ELF-1 (cell line): Measurements from ENCODE around the gene EP400.

Experiments
- DNase-seq: peaks from one replicate; pipeline ENCODE4 v3.0.0-alpha.2; 2016; ENCODE audit warnings: low read depth, low spot score

EP400 gene

DNA sequence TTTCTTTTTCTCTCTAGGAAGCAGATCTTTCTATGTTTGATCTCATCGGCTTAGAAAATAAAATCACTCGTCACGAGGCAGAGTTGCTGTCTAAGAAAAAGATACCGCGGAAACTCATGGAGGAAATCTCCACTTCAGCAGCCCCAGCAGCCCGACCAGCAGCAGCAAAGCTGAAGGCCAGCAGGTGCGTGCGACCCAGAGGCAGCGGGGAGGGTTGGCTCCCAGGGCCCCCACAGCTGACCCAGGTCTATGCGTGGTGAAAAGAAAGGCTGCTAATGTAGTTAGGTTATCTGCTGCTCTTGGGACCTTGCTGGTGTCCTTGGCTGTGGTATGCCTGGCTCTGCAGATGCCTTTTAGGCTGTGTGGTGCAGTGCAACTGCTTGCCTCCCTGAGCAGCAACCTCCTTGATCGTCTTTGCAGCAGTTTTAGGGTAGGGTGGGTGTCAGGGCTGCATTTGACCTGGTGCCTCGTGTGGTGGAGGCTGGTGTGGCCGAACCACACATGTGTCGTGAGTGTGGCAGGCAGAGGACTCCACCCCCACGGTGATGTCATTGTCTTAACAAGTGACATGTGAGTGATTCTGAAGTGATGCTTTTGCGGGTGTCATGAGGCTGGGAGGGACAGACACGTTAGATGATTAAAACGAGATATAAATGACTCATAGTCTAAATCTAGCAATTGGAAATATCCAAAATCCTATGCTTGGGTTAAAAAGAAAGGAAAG lies 68.6 kb downstream of the EP400 start:
- DNase-seq = no peak

- DNase-seq = no peak
These were observed 70.1 kb downstream of the EP400 start for GRCh38 chr12:132019891-132020290.

DNA sequence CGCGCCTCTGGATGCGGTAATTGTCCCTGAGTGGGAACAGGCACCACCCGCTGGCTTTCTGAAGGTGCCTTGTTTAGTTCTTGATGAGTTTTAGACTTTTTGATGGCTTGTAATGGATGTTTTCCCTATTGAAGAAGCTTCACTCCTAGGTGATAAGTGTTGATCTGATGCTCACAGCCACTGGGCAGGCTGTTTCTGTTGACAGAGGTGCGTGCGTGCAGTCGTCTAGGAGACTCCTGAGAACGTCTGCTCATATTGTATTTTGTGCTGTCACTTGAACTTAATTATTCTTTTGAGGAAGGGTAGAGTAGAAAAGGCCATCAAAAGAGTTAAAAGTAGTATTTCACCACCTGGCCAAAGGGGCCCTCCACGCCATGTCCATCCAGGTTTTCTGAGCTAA lies 70.5 kb downstream of the EP400 start:
- DNase-seq = no peak

GRCh38 chr12:132021031-132021871 lies 71.5 kb downstream of the EP400 start:
- DNase-seq = no peak

GRCh38 chr12:132021965-132022364 lies 72.2 kb downstream of the EP400 start:
- DNase-seq = no peak

GRCh38 chr12:132023658-132024057 lies 73.9 kb downstream of the EP400 start:
- no peak for DNase-seq

DNA sequence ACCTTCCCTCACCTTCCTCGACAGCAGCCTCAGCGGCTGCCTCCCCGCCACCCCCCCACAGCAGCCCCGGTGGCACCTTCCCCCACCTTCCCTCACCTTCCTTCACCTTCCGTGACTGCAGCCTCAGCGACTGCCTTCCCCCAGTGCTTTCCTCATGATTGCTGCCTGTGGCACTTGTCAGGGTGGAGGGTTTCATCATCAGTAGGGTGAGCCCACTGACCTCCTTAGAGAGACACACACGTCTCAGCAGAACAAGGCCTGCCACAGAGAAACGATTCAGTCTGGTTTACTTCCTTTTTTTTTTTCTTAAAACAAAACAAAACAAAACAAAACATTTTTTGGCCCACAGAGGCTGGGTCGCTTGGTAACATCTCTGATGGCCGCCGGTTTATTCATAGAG lies 75.0 kb downstream of the EP400 start:
- no peak for DNase-seq

GRCh38 chr12:132025526-132025925 lies 75.8 kb downstream of the EP400 start:
- DNase-seq = no peak

DNA sequence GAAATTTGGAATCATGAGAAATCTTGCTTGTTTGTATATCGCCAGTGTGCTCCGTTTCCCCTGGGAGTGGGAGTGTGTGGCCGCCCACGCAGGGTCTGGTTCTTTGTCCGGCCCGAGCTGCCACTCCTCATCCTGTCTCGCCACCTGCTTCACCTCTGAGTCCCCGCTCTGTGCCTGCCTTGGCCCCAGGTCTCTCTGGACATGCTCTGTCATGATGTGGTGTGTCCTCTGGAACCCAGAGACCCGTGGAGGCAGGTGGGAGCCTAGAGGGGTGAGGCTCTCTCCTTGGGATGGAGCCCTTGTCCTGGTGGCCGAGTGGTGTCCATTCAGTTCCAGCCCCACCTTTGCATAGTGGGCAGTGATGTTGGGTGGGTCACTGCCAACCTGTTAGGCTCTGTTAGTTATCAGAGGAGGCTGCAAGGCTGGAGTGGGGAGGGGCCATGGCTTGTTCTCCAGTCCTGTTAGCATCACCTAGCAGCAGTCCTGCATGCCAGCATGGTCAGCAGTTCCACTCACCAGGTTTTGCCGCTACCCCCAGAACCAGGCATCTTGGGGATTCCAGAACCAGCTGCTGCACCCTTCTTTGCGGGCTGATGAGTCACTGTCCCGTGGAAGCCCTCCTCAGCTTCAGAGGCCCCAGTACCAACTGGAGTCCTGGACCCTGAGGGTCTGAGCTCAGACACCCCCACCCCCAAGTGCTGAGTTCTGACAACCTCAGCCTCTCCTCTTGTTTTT lies 76.5 kb downstream of the EP400 start:
- no peak for DNase-seq

DNA sequence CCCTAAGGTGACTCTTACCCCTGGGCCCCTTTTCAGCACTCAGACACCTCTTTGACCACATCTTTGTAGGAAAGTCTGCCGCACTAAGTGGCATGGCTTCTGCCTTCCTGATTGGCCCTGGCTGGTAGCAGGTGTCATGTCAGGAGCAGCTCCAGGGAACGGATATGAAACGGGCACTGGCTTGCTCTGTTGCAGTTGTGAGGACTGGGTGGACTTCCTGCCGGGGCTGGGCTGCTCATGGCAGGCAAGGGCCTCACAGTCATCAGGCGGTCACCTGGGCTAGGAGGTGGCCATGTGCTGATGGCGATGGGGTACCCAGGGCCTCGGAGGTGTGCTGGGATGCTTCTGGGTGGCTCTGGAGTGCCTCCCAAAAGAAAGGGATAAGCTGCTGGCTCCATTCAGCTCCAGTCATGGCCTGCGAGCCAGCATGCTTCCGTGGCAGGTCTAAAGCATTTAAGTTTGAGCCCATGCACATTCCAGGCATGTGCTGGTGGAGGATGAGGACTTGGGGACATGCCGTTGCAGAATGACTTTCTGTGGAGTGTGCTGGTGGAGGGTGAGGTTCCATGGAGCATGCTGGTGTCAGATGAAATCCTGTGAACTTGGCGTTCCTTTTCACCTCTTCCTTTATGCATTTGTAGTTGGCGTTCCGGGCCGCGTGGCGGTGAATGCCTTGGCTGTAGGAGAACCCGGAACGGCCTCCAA lies 77.2 kb downstream of the EP400 start:
- DNase-seq = no peak

DNA sequence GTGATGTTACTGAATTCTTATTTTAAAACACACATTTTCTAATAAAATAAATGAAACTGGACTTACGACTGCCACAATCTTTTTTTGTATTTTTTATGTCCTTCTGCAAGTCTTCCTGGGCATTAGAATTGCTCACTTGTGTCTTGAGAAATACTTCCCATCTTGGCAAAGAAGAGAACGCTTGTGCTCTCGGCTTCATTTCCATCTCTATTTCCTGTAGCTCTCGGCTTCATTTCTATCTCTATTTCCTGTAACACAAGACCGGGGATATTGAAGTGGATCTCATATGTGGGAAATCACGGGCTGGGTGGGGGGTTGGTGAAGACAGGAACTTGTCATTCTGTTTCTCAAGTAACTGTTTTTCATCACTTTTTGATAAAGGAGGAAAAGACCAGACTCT lies 77.9 kb downstream of the EP400 start:
- DNase-seq = no peak

- no peak for DNase-seq
These were observed 78.4 kb downstream of the EP400 start for GRCh38 chr12:132028111-132028510.

DNA sequence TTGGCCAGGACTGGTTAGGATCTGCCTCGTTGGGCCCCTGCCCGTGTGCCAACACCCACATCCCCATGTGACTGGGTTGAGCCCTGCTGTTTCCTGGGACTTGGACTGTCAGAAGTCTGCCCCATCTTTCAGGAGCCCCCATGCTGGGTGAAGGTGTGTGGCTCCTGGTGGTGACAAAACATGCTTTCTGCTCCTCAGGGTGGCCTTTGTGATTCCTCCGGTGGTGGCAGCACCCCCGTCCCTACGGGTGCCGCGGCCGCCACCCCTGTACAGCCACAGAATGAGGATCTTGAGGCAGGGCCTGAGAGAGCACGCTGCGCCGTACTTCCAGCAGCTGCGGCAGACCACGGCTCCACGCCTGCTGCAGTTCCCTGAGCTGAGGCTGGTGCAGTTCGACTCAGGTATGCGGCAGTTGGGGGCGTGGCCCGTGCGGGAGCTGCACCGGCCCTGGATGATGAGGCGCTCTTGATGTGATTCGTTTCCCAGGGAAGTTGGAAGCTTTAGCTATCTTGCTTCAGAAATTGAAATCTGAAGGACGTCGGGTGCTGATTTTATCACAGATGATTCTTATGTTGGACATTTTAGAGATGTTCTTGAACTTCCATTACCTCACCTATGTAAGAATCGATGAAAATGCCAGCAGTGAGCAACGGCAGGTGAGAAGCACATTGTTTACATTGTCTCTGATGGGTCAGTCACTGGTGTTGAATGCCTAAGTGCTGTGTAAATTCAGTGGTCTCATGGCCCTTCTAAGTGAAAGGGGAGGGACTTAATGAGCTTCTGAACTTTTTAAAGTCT lies 80.0 kb downstream of the EP400 start:
- peak; percentile 45 for DNase-seq

GRCh38 chr12:132030367-132031038 lies 80.8 kb downstream of the EP400 start:
- DNase-seq = no peak

DNA sequence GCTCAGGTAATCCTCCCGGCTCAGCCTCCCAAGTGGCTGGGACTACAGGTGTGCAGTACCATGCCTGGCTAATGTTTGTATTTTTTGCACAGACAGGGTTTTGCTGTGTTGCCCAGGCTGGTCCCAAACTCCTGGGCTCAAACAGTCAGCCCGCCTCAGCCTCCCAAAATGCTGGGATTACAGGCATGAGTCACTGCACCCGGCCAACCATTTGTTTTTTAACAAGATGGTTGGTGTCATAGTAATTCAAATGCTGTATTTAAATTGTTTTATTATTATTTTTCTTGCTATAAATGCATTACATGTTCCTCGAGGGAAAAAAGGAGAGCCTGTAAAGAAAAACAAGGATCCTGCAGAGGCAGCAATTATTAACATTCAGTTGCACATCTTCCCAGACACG lies 83.9 kb downstream of the EP400 start:
- no peak for DNase-seq

DNA sequence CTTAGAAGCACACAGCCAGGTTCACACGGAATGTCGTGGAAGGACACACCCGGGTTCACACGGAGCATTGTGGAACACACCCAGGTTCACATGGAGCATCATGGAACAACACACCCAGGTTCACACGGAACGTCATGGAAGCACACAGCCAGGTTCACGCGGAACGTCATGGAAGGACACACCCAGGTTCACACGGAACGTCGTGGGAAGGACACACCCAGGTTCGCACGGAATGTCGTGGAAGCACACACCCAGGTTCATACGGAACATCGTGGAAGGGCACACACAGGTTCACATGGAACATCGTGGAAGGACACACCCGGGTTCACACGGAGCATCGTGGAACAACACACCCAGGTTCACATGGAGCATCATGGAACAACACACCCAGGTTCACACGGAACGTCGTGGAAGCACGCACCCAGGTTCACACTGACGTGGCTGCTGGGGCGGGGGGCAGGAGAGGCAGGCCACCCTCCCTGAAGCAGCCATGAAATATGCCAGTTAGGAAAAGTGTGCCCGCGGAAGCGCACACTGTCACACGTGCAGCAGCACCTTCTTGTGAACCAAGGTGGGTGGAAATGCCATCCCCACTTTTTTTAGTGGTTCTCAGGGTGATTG lies 86.4 kb downstream of the EP400 start:
- no peak for DNase-seq

- no peak for DNase-seq
These were observed 91.3 kb downstream of the EP400 start for GRCh38 chr12:132040906-132041606.

DNA sequence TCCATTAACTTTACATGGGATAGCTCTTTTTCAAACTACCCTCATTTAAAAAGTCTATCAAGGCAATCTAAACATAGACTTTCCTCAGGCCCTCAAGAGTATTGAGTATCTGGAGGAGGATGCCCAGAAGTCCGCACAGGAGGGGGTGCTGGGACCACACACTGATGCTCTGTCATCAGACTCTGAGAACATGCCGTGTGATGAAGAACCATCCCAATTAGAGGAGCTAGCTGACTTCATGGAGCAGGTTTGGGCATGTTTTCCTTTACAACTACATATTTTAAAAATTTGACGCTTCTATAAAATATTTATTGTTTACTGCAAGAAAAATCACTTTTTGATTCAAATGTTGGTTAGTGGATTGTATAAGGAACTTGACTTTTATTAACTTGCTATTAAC lies 93.5 kb downstream of the EP400 start:
- DNase-seq = no peak

- DNase-seq = no peak
These were observed 94.2 kb downstream of the EP400 start for GRCh38 chr12:132043770-132044467.
